ENCODE data around the gene FOSB.

GRCh38 chr19:45420356-45420755, 47.4 kb upstream of the FOSB start:
- no peak for TF ChIP-seq CTCF (IDR thresholded peaks at IDR 0.05)
- TF ChIP-seq POLR2A (IDR thresholded peaks at IDR 0.05), result no peak

All from Peyer's patch (tissue), 4 donors.